ENCODE data around the gene DNAH8.

The DNAH8 gene

DNA sequence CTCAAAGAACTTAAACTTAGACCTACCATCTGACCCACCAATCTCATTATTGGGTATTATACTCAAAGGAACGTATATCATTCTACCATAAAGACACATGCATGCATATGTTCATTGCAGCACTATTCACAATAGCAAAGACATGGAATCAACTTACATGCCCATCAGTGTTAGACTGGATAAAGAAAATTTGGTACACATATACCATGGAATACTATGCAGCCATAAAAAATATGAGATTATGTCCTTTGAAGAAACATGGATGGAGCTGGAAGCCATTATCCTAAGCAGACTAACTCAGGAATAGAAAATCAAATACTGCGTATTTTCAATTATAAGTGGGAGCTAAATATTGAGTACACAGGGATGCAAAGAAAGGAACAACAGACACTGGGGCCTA, 167.0 kb downstream of the DNAH8 start:
- Histone ChIP-seq H3K9me2 (replicated peaks; ENCODE audit: control insufficient read depth, low read length) (no peaks in the 10 kb centered on the region), H3K4me1 (ENCODE audit: control insufficient read depth, low read length) (no peaks in the 10 kb centered on the region), H3K4me3 (ENCODE audit: low read length) (no peak overlapping the region), H3K4me2 (ENCODE audit: low read length) (no peak overlapping the region), H3K27ac (ENCODE audit: low read depth, low read length) (no peak overlapping the region), H3K79me2 (ENCODE audit: control insufficient read depth, low read length) (no peaks in the 10 kb centered on the region), H3F3A (ENCODE audit: control insufficient read depth, insufficient read depth) (no peaks in the 10 kb centered on the region), H3K27me3 (ENCODE audit: control insufficient read depth, low read length) (peaks cover 4% of the 10 kb centered on the region), H3K36me3 (ENCODE audit: control insufficient read depth, low read length) (no peaks in the 10 kb centered on the region), H3K9me3 (ENCODE audit: control insufficient read depth, insufficient read depth, low read length) (no peaks in the 10 kb centered on the region), H4K20me1 (ENCODE audit: control insufficient read depth, insufficient read depth, low read depth, low read length) (no peaks in the 10 kb centered on the region)
- TF ChIP-seq, protein P1, sequence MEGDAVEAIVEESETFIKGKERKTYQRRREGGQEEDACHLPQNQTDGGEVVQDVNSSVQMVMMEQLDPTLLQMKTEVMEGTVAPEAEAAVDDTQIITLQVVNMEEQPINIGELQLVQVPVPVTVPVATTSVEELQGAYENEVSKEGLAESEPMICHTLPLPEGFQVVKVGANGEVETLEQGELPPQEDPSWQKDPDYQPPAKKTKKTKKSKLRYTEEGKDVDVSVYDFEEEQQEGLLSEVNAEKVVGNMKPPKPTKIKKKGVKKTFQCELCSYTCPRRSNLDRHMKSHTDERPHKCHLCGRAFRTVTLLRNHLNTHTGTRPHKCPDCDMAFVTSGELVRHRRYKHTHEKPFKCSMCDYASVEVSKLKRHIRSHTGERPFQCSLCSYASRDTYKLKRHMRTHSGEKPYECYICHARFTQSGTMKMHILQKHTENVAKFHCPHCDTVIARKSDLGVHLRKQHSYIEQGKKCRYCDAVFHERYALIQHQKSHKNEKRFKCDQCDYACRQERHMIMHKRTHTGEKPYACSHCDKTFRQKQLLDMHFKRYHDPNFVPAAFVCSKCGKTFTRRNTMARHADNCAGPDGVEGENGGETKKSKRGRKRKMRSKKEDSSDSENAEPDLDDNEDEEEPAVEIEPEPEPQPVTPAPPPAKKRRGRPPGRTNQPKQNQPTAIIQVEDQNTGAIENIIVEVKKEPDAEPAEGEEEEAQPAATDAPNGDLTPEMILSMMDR (IDR thresholded peaks at IDR 0.05; ENCODE audit: low read depth, low read length, poor library complexity, severe bottlenecking): no peak
- TF ChIP-seq EZH2phosphoT487 (IDR thresholded peaks at IDR 0.05; ENCODE audit: borderline replicate concordance, low read length): no peak

DNA sequence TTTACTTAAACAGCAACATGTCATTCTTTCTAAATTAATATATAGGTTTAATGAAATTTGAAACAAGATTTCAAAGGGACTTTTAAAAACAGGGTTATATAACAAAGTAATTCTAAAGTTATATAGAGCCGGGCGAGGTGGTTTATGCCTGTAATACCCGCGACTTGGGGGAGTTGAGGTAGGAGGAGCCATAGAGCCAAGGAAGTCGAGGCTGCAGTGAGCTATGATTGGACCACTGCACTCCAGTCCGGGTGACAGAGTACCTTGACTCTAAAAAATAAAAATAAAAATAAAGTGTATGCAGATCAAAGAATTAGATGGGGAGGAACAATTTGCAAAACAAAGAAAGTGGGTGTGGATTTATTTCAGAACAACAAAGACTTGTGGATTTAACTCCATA, 182.4 kb downstream of the DNAH8 start:
- Histone ChIP-seq H3F3A (ENCODE audit: control insufficient read depth, insufficient read depth) (no peaks in the 10 kb centered on the region), H3K4me3 (ENCODE audit: low read length) (no peak overlapping the region), H3K9me2 (replicated peaks; ENCODE audit: control insufficient read depth, low read length) (no peaks in the 10 kb centered on the region), H3K4me1 (ENCODE audit: control insufficient read depth, low read length) (no peaks in the 10 kb centered on the region), H3K4me2 (ENCODE audit: low read length) (no peak overlapping the region), H4K20me1 (ENCODE audit: control insufficient read depth, insufficient read depth, low read depth, low read length) (no peaks in the 10 kb centered on the region), H3K36me3 (ENCODE audit: control insufficient read depth, low read length) (no peaks in the 10 kb centered on the region), H3K27me3 (ENCODE audit: control insufficient read depth, low read length) (no peaks in the 10 kb centered on the region), H3K27ac (ENCODE audit: low read depth, low read length) (no peak overlapping the region), H3K9me3 (ENCODE audit: control insufficient read depth, insufficient read depth, low read length) (no peaks in the 10 kb centered on the region), H3K79me2 (ENCODE audit: control insufficient read depth, low read length) (no peaks in the 10 kb centered on the region)
- TF ChIP-seq EZH2phosphoT487 (IDR thresholded peaks at IDR 0.05; ENCODE audit: borderline replicate concordance, low read length): no peak
- TF ChIP-seq, protein P1 (IDR thresholded peaks at IDR 0.05; ENCODE audit: low read depth, low read length, poor library complexity, severe bottlenecking): no peak

DNA sequence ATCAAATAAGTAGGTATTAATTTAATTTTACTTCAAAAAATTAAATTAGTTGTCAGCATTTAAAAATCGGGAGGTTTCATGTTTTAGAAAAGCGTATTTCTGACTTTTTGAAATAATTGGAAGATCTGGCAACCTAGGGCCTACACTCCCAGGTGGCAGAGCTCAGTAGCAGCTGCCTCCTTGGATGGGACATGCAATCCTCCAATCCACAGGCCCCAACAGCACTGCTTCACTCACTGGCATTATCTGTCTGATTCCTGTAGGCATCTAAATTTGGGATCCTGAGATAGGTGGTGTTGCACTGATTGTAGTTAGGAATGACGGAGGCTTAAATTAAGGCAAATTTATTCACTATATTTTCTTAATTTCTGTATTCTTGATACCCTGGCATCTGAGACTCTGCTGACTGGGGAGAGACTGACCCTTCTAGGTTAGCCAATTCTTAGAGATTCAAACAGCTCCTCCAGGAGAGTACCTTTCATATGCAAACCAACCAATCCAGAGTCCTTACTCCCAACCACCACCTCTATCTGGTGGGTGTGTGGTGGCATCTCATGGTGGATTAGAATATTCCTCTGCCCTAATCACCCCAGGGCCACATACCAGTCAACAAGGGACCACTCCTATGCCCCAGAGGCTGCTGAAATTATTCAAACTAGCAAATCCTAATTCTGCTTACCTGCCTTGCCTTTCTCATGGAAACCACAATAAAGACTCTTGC, 186.9 kb downstream of the DNAH8 start:
- no peaks in the 10 kb centered on the region for H3K36me3 ChIP-seq (ENCODE audit: control insufficient read depth, low read length)
- TF ChIP-seq EZH2phosphoT487 (IDR thresholded peaks at IDR 0.05; ENCODE audit: borderline replicate concordance, low read length): no peak
- TF ChIP-seq, protein P1 (IDR thresholded peaks at IDR 0.05; ENCODE audit: low read depth, low read length, poor library complexity, severe bottlenecking): no peak
- H3K9me2 ChIP-seq (replicated peaks; ENCODE audit: control insufficient read depth, low read length): no peaks in the 10 kb centered on the region
- H4K20me1 ChIP-seq (ENCODE audit: control insufficient read depth, insufficient read depth, low read depth, low read length): no peaks in the 10 kb centered on the region
- H3K9me3 ChIP-seq (ENCODE audit: control insufficient read depth, insufficient read depth, low read length): no peaks in the 10 kb centered on the region
- H3K4me2 ChIP-seq (ENCODE audit: low read length): no peak overlapping the region
- H3K27me3 ChIP-seq (ENCODE audit: control insufficient read depth, low read length): no peaks in the 10 kb centered on the region
- H3K79me2 ChIP-seq (ENCODE audit: control insufficient read depth, low read length): no peaks in the 10 kb centered on the region
- no peaks in the 10 kb centered on the region for H3K4me1 ChIP-seq (ENCODE audit: control insufficient read depth, low read length)
- no peak overlapping the region for H3K27ac ChIP-seq (ENCODE audit: low read depth, low read length)
- no peaks in the 10 kb centered on the region for H3F3A ChIP-seq (ENCODE audit: control insufficient read depth, insufficient read depth)
- H3K4me3 ChIP-seq (ENCODE audit: low read length): no peak overlapping the region
